ENCODE data around the gene RFXANK. TPM values are rescaled to one million over a fixed set of nuclear protein-coding genes. Genes with fewer than 3 reads are reported as not detected.

The RFXANK gene
- total RNA-seq, 2 experiments from 2014 or later = 36.3 to 37.2 TPM

DNA sequence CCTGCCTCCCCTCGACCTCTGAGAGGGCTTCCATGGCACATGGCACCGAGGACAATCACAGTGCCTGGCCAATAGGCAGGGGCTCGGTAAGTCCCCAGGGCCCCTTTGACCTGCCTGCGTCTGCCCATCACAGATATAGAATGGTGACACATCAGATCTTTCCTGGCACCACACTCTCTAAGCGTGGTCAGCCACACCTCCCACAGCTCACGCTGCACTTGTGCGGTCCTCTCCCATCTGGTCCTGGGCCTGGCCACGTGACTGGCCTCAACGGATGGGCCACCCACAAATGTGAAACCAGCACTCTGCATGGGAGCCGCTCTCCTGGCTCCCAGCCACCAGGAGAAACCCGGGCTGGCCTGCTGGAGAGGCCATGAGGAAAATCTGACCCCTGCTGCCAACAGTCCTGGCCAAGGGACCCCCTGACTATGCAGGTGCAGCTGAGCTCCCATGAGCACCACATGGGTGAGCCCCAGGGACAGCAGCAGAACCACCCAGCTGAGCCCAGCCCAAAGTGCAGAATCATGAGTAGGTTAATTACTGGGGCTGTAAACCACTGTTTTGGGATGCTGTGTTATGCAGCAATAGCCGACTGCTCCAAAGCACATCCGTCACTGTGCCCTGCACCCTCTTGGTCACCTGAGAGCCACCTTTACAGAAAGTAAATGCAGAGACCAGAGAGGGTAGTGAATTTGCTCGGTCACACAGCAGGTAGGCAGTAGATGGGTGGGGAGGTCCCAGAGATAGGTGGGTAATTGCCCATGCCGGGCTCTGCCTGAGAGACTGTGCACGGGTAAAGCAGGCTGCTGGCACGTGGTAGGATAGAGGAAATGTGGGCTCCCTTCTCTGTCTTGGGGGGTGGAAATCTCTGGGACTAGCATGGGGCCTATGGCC, 12.3 kb upstream of the RFXANK start:
- H3K9me3 Mint-ChIP-seq = no peaks in the 10 kb centered on the region
- H3K36me3 Mint-ChIP-seq (ENCODE audit: low read depth) = peaks cover 42% of the 10 kb centered on the region
- Histone ChIP-seq H3K27ac (ENCODE audit: low read depth in 1 of 2, low read length in 2 of 2) (no peak overlapping the region), H3K9me3 (ENCODE audit: control insufficient read depth in 1 of 2, insufficient read depth in 1 of 2, low read length in 2 of 2) (no peaks in the 10 kb centered on the region), H3K4me3 (ENCODE audit: low read length) (no peak overlapping the region), H3K4me1 (ENCODE audit: insufficient read depth, low read length) (no peaks in the 10 kb centered on the region), H3K27me3 (ENCODE audit: control insufficient read depth in 1 of 2, insufficient read depth in 2 of 2, low read length in 2 of 2) (no peaks in the 10 kb centered on the region), H3K36me3 (ENCODE audit: insufficient read depth, low read length) (peaks cover 60% of the 10 kb centered on the region)
- POLR2A ChIA-PET = no interaction called here
- no peak overlapping the region for H3K27ac Mint-ChIP-seq
- DNase-seq = no peak
- H3K4me3 Mint-ChIP-seq = no peak overlapping the region
- H3K27me3 Mint-ChIP-seq = no peaks in the 10 kb centered on the region
- CTCF ChIA-PET = no interaction called here
- TF ChIP-seq, protein P1, sequence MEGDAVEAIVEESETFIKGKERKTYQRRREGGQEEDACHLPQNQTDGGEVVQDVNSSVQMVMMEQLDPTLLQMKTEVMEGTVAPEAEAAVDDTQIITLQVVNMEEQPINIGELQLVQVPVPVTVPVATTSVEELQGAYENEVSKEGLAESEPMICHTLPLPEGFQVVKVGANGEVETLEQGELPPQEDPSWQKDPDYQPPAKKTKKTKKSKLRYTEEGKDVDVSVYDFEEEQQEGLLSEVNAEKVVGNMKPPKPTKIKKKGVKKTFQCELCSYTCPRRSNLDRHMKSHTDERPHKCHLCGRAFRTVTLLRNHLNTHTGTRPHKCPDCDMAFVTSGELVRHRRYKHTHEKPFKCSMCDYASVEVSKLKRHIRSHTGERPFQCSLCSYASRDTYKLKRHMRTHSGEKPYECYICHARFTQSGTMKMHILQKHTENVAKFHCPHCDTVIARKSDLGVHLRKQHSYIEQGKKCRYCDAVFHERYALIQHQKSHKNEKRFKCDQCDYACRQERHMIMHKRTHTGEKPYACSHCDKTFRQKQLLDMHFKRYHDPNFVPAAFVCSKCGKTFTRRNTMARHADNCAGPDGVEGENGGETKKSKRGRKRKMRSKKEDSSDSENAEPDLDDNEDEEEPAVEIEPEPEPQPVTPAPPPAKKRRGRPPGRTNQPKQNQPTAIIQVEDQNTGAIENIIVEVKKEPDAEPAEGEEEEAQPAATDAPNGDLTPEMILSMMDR (IDR thresholded peaks at IDR 0.05) = no peak
- H3K4me1 Mint-ChIP-seq (ENCODE audit: low read depth) = no peaks in the 10 kb centered on the region
- no peak for ATAC-seq (ENCODE audit: poor library complexity)
- intact Hi-C loops (cut with DNase I, micrococcal nuclease) = no loop called here

DNA sequence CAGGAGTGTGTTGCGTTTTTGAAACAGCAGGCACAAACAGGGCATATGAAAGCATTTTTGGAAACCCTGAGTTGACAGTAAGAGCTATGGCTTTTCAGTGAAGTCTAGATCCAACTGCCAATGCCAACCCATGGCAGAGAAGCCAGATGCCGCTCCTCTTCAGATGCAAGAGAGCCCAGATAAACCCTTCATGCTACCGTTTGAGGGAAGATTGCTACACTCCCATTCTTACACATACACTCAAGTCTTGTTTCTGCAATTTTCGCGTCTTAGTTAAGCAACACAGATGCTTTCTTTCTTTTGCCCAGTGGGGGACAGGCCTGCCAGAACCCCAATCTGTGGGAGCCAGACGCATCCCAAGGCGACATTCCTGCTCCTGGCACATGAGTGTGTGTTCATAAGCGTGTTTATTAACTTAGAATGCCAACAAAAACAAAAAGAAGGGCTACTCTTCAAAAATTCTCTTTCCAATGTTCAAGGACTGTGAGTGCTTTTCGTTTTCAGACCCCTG, 10.5 kb upstream of the RFXANK start:
- Mint-ChIP-seq H3K36me3 (ENCODE audit: low read depth) (peaks cover 49% of the 10 kb centered on the region), H3K4me1 (ENCODE audit: low read depth) (peaks cover 7% of the 10 kb centered on the region), H3K9me3 (no peaks in the 10 kb centered on the region), H3K27ac (no peak overlapping the region), H3K27me3 (no peaks in the 10 kb centered on the region), H3K4me3 (no peak overlapping the region)
- no peaks in the 10 kb centered on the region for H3K27me3 ChIP-seq (ENCODE audit: control insufficient read depth in 1 of 2, insufficient read depth in 2 of 2, low read length in 2 of 2)
- no peaks in the 10 kb centered on the region for H3K4me1 ChIP-seq (ENCODE audit: insufficient read depth, low read length)
- H3K36me3 ChIP-seq (ENCODE audit: insufficient read depth, low read length) = peaks cover 67% of the 10 kb centered on the region
- no peaks in the 10 kb centered on the region for H3K9me3 ChIP-seq (ENCODE audit: control insufficient read depth in 1 of 2, insufficient read depth in 1 of 2, low read length in 2 of 2)
- H3K4me3 ChIP-seq (ENCODE audit: low read length) = no peak overlapping the region
- intact Hi-C loops (cut with DNase I, micrococcal nuclease) = no loop called here
- no peak for DNase-seq
- ChIA-PET POLR2A (no interaction called here), CTCF (no interaction called here)
- ATAC-seq (ENCODE audit: poor library complexity) = no peak
- H3K27ac ChIP-seq (ENCODE audit: low read depth in 1 of 2, low read length in 2 of 2) = no peak overlapping the region
- TF ChIP-seq, protein P1 (IDR thresholded peaks at IDR 0.05) = no peak

DNA sequence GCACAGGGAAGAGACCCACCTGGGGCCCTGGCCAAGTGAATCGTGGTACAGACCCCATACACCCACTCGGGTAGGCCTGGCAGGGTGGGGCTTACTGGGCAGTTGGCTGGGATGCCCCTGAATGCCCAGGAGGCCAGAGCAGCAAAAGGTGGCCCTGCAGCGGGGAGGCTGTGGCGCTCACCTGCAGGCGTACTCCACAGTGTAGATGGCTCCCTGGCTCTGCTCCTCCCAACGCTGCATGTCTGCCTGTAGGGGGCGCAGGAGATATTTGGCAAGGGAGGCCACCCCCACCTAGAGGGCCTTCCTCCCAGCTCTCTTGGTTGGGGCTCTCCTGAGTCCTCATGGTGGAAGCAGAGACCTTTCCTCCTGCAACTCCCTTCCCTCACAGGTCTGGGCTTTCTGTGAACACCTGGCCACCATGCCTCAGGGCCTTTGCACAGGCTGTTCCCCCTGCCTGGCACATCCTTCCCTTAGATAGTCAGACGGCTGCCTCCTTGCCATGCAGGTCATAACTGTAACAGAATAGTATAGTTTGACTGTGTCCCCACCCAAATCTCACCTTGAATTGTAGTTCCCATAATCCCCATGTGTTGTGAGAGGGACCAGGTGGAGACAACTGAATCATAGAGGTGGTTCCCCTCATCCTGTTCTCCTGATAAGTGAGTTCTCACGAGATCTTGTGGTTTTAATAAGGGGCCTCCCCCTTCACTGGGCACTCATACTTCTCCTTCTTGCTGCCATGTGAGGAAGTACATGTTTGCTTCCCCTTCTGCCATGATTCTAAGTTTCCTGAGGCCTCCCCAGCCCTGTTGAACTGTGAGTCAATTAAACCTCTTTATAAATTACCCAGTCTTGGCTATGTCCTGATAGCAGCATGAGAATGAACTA, 6.0 kb upstream of the RFXANK start:
- peaks cover 44% of the 10 kb centered on the region for H3K36me3 Mint-ChIP-seq (ENCODE audit: low read depth)
- peaks cover 29% of the 10 kb centered on the region for H3K4me1 Mint-ChIP-seq (ENCODE audit: low read depth)
- ATAC-seq (ENCODE audit: poor library complexity) (peak; percentile 90), DNase-seq (peak; percentile 43 to 81 (median 54))
- TF ChIP-seq, protein P1 (IDR thresholded peaks at IDR 0.05) = peak; percentile 58
- CTCF ChIA-PET = interaction anchor here (1.0 kb wide), 2 partner anchors 39 to 304 kb away, joined by 3 to 6 read pairs; no protein-coding TSS in a partner anchor
- Histone ChIP-seq H3K4me1 (ENCODE audit: insufficient read depth, low read length) (peaks cover 25% of the 10 kb centered on the region), H3K27ac (ENCODE audit: low read depth in 1 of 2, low read length in 2 of 2) (no peak overlapping the region), H3K9me3 (ENCODE audit: control insufficient read depth in 1 of 2, insufficient read depth in 1 of 2, low read length in 2 of 2) (no peaks in the 10 kb centered on the region), H3K27me3 (ENCODE audit: control insufficient read depth in 1 of 2, insufficient read depth in 2 of 2, low read length in 2 of 2) (no peaks in the 10 kb centered on the region), H3K36me3 (ENCODE audit: insufficient read depth, low read length) (peaks cover 43% of the 10 kb centered on the region), H3K4me3 (ENCODE audit: low read length) (no peak overlapping the region)
- peak overlapping the region; percentile 34 for H3K4me3 Mint-ChIP-seq
- intact Hi-C loops (cut with DNase I, micrococcal nuclease) = loop anchor here (1.0 to 5.0 kb wide), 2 partner anchors 39 to 306 kb away; no protein-coding TSS in a partner anchor
- no peak overlapping the region for H3K27ac Mint-ChIP-seq
- POLR2A ChIA-PET = no interaction called here
- no peaks in the 10 kb centered on the region for H3K9me3 Mint-ChIP-seq
- H3K27me3 Mint-ChIP-seq = no peaks in the 10 kb centered on the region

Data from CD4-positive, alpha-beta T cell (primary cell).